Stromal cell of bone marrow (primary cell): ENCODE data around the gene SMIM41.

Source experiments
- DNase-seq: peaks from one replicate; pipeline ENCODE4 v3.0.0-alpha.2; 2012; ENCODE audit warnings: low read depth

Gene SMIM41

GRCh38 chr12:52050758-52051541 is 28.6 kb upstream of the SMIM41 start, which contains the start of gene NR4A1:
NR4A1 (plus strand) TSS chr12:52051442; CDS start chr12:52054329, 2,887 bp downstream.
- DNase-seq: peak; percentile 90

GRCh38 chr12:52052468-52053186 is 26.9 kb upstream of the SMIM41 start:
- no peak for DNase-seq

- no peak for DNase-seq
These were observed 25.8 kb upstream of the SMIM41 start for GRCh38 chr12:52053536-52054209.

GRCh38 chr12:52054231-52054832 is 25.2 kb upstream of the SMIM41 start:
- DNase-seq: no peak

GRCh38 chr12:52054833-52055730 is 24.4 kb upstream of the SMIM41 start:
- DNase-seq: no peak

GRCh38 chr12:52055731-52056711 is 23.5 kb upstream of the SMIM41 start:
- no peak for DNase-seq

GRCh38 chr12:52056801-52057637 is 22.5 kb upstream of the SMIM41 start:
- DNase-seq: no peak

- DNase-seq: no peak
These were observed 21.6 kb upstream of the SMIM41 start for GRCh38 chr12:52057638-52058576.

- no peak for DNase-seq
These were observed 20.7 kb upstream of the SMIM41 start for GRCh38 chr12:52058631-52059361.

GRCh38 chr12:52059582-52060497 is 19.7 kb upstream of the SMIM41 start:
- no peak for DNase-seq

- no peak for DNase-seq
These were observed 18.9 kb upstream of the SMIM41 start for GRCh38 chr12:52060498-52061177.

GRCh38 chr12:52061470-52062166 is 17.9 kb upstream of the SMIM41 start:
- no peak for DNase-seq

- no peak for DNase-seq
These were observed 17.1 kb upstream of the SMIM41 start for GRCh38 chr12:52062167-52063081.
